A549 (cell line): Measurements from ENCODE around the gene SLC35F3. TPM values are rescaled to one million over a fixed set of nuclear protein-coding genes. Genes with fewer than 3 reads are reported as not detected.

Source experiments
- ATAC-seq, 2 experiments: fragments of 200-7000 bp in 1 of 2; fragments of >200 bp in 1 of 2; cut with Nextera tagmentation in 1 of 2; cut with Tn5 transposase in 1 of 2; 3 replicates each; pipeline versions ENCODE4 v1.8.0 to v1.9.1; 2018 to 2020; ENCODE audit warnings: mild to moderate bottlenecking in 1 of 2, moderate library complexity in 1 of 2
- CTCF ChIA-PET: fragments of 300-600 bp; sonication (Branson Sonifier 250); formaldehyde crosslinking; extraction: SDS; loops from one replicate; lab custom pipeline; 2021; ENCODE audit warnings: antibody characterized with exemption, inconsistent platforms; lab: Yijun Ruan, JAX
- POLR2A ChIA-PET: fragments of 350-600 bp; formaldehyde crosslinking; extraction: SDS; loops from one replicate; lab custom pipeline; 2021; ENCODE audit warnings: antibody characterized with exemption, inconsistent platforms; lab: Yijun Ruan, JAX
- DNase-seq, 2 experiments: peaks; one replicate each; pipeline versions ENCODE4 v3.0.0 to v3.0.0-alpha.2; 2011 to 2016; ENCODE audit warnings: low read depth in 1 of 2, low spot score in 1 of 2
- FAIRE-seq: peaks from 2 replicates; lab custom pipeline; 2011; peaks lifted over from hg19 to GRCh38; lab: Jason Lieb, UNC
- H3K27ac ChIP-seq, 2 experiments: fragments of >200 bp; sonication (Bioruptor Twin); formaldehyde crosslinking; 3 replicates each; pipeline ENCODE4 v1.5.1; 2016 to 2017
- H3K4me1 ChIP-seq: fragments of >200 bp; sonication (Bioruptor Twin); formaldehyde crosslinking; 3 replicates; pipeline ENCODE4 v1.6.1; 2016
- H3K4me2 ChIP-seq: fragments of >200 bp; sonication (Bioruptor Twin); formaldehyde crosslinking; 3 replicates; pipeline ENCODE4 v1.6.1; 2016
- H3K4me3 ChIP-seq: fragments of >200 bp; sonication (Bioruptor Twin); formaldehyde crosslinking; 3 replicates; pipeline ENCODE4 v1.5.1; 2016
- H3K9me3 ChIP-seq: fragments of >200 bp; sonication (Bioruptor Twin); formaldehyde crosslinking; 3 replicates; pipeline ENCODE4 v1.6.1; 2016
- BCL3 ChIP-seq: fragments of >200 bp; sonication (Bioruptor Twin); formaldehyde crosslinking; IDR thresholded peaks from 3 replicates; pipeline ENCODE4 v1.6.1; 2016
- CBX2 ChIP-seq: fragments of 200-600 bp; sonication (generic); IDR thresholded peaks from 2 replicates; pipeline ENCODE4 v1.6.1; 2016; ENCODE audit warnings: low read depth, mild to moderate bottlenecking, borderline replicate concordance
- CEBPB ChIP-seq, 2 experiments: fragments of >200 bp in 1 of 2; sonication (Bioruptor Twin) in 1 of 2; formaldehyde crosslinking in 1 of 2; IDR thresholded peaks; 2 replicates each; pipeline ENCODE4 v1.6.1; 2012 to 2016
- E2F6 ChIP-seq: IDR thresholded peaks from 2 replicates; pipeline ENCODE4 v1.6.1; 2012; ENCODE audit warnings: low read depth, borderline replicate concordance
- EHMT2 ChIP-seq: fragments of 200-600 bp; sonication (generic); IDR thresholded peaks from 2 replicates; pipeline ENCODE4 v1.6.1; 2016; ENCODE audit warnings: antibody characterized with exemption, low read depth, mild to moderate bottlenecking, moderate library complexity
- ELK1 ChIP-seq: fragments of 150-350 bp; IDR thresholded peaks from 2 replicates; pipeline ENCODE4 v1.6.1; 2014; ENCODE audit warnings: low read depth, mild to moderate bottlenecking, low read length
- EP300 ChIP-seq, 2 experiments: fragments of >200 bp; sonication (Bioruptor Twin); formaldehyde crosslinking; IDR thresholded peaks; 2 replicates in 1 of 2; 3 replicates in 1 of 2; pipeline ENCODE4 v1.6.1; 2016 to 2017
- ESRRA ChIP-seq: fragments of 150-350 bp; IDR thresholded peaks from 2 replicates; pipeline ENCODE4 v1.6.1; 2014; ENCODE audit warnings: mild to moderate bottlenecking, low read length, borderline replicate concordance
- FOSL2 ChIP-seq, 2 experiments: fragments of 450-650 bp in 1 of 2; fragments of >200 bp in 1 of 2; sonication (Bioruptor Twin) in 1 of 2; formaldehyde crosslinking; IDR thresholded peaks; 2 replicates each; pipeline versions ENCODE4 v1.5.0 to v1.6.1; 2016 to 2020; ENCODE audit warnings: mild to moderate bottlenecking in 1 of 2, moderate library complexity in 1 of 2
- FOXS1 ChIP-seq: fragments of 250-450 bp; sonication (Bioruptor Pico); IDR thresholded peaks from 2 replicates; pipeline ENCODE4 v1.5.0; 2020; ENCODE audit warnings: mild to moderate bottlenecking, moderate library complexity
- HMGXB4 ChIP-seq: fragments of 250-450 bp; sonication (Bioruptor Pico); IDR thresholded peaks from 2 replicates; pipeline ENCODE4 v1.5.0; 2021; ENCODE audit warnings: mild to moderate bottlenecking, moderate library complexity, borderline replicate concordance
- HOXA7 ChIP-seq: fragments of 250-450 bp; sonication (Bioruptor Pico); IDR thresholded peaks from 2 replicates; pipeline ENCODE4 v1.5.0; 2020; ENCODE audit warnings: mild to moderate bottlenecking, moderate library complexity
- HOXB5 ChIP-seq: fragments of 250-450 bp; sonication (Bioruptor Pico); IDR thresholded peaks from 2 replicates; pipeline ENCODE4 v1.5.0; 2020; ENCODE audit warnings: mild to moderate bottlenecking, moderate library complexity
- JUN ChIP-seq, 2 experiments: fragments of >200 bp; sonication (Bioruptor Twin); formaldehyde crosslinking; IDR thresholded peaks; 2 replicates in 1 of 2; 3 replicates in 1 of 2; pipeline ENCODE4 v1.6.1; 2016 to 2017
- KDM1A ChIP-seq: fragments of 200-600 bp; sonication (generic); IDR thresholded peaks from 2 replicates; pipeline ENCODE4 v1.6.1; 2016; ENCODE audit warnings: low read depth, mild to moderate bottlenecking
- MAZ ChIP-seq: fragments of 150-350 bp; IDR thresholded peaks from 2 replicates; pipeline ENCODE4 v1.6.1; 2014; ENCODE audit warnings: antibody characterized with exemption, low read depth, low read length, borderline replicate concordance
- MYC ChIP-seq: IDR thresholded peaks from 2 replicates; pipeline ENCODE4 v1.6.1; 2012; ENCODE audit warnings: mild to moderate bottlenecking, inconsistent platforms, low read length, improper control_type of control experiment, borderline replicate concordance
- NR3C1 ChIP-seq: fragments of >200 bp; sonication (Bioruptor Twin); formaldehyde crosslinking; IDR thresholded peaks from 3 replicates; pipeline ENCODE4 v1.6.1; 2017
- PBX3 ChIP-seq: IDR thresholded peaks from 2 replicates; pipeline ENCODE4 v1.6.1; 2012
- POLR2AphosphoS2 ChIP-seq: conservative IDR thresholded peaks from 2 replicates; pipeline ENCODE4 v1.6.1; 2012; ENCODE audit warnings: low read length, improper control_type of control experiment, inconsistent platforms
- RARB ChIP-seq: fragments of 250-450 bp; sonication (Bioruptor Pico); IDR thresholded peaks from 2 replicates; pipeline ENCODE4 v1.8.0; 2021; ENCODE audit warnings: mild to moderate bottlenecking, moderate library complexity
- RFX5 ChIP-seq: fragments of 450-650 bp; IDR thresholded peaks from 2 replicates; pipeline ENCODE4 v1.7.1; 2014; ENCODE audit warnings: antibody characterized with exemption, mild to moderate bottlenecking, moderate library complexity
- SMC3 ChIP-seq: fragments of >200 bp; sonication (Bioruptor Twin); formaldehyde crosslinking; IDR thresholded peaks from 3 replicates; pipeline ENCODE4 v1.6.1; 2018; ENCODE audit warnings: inconsistent platforms
- TFCP2L1 ChIP-seq: fragments of 250-450 bp; sonication (Bioruptor Pico); IDR thresholded peaks from 2 replicates; pipeline ENCODE4 v1.5.0; 2021; ENCODE audit warnings: mild to moderate bottlenecking
- TP53 ChIP-seq: fragments of 250-450 bp; sonication (Bioruptor Pico); IDR thresholded peaks from 2 replicates; pipeline ENCODE4 v1.5.0; 2021; ENCODE audit warnings: mild to moderate bottlenecking, moderate library complexity
- USF2 ChIP-seq: fragments of 450-650 bp; IDR thresholded peaks from 2 replicates; pipeline ENCODE4 v1.6.1; 2014; ENCODE audit warnings: antibody characterized with exemption
- ZC3H11A ChIP-seq: fragments of 450-650 bp; IDR thresholded peaks from 2 replicates; pipeline ENCODE4 v1.6.1; 2014; ENCODE audit warnings: antibody characterized with exemption, mild to moderate bottlenecking
- WGBS: methylation state at CpG from one replicate; pipeline ENCODE4 v1.1.6; 2017; ENCODE audit errors: missing lambda C conversion rate; 5-methylcytosine and 5-hydroxymethylcytosine counted together
- polyA plus RNA-seq, 4 experiments: library from polyadenylated mRNA; depleted of rRNA in 3 of 4; stranded (reverse); fragments of >200 nt; fragmentation: RNase III in 1 of 4; extraction: RNeasy Plus Mini Kit Qiagen cat#74134 plus additional on column Dnase treatment in 1 of 4; gene quantifications; 2 replicates in 3 of 4; 3 replicates in 1 of 4; pipeline ENCODE4 v1.2.3, GENCODE V29; 2011 to 2017

SLC35F3 gene
- polyA plus RNA-seq, 2 of the 4 experiments (the other 2 are of a cell fraction), result 5.5 to 7.8 TPM

- CTCF ChIA-PET, result interaction anchor here (0.7 kb wide), 1 partner anchor 63 kb away, joined by 3 read pairs; no protein-coding TSS in a partner anchor
- no peak for FAIRE-seq
- 94% methylated on average over 4 of the region's 4 CpGs for WGBS
Observed at GRCh38 chr1:234018816-234019215, 114.3 kb downstream of the SLC35F3 start.

GRCh38 chr1:234019387-234019786, 114.9 kb downstream of the SLC35F3 start:
- no peak overlapping the region for H3K27ac ChIP-seq
- ATAC-seq (no peak), FAIRE-seq (no peak), DNase-seq (no peak)
- TF ChIP-seq PBX3 (no peak), MAZ (no peak), ZC3H11A (no peak), POLR2AphosphoS2 (no peak), HOXA7 (CRISPR knock-in tag) (no peak), HOXB5 (CRISPR knock-in tag) (no peak), USF2 (no peak), MYC (no peak), NR3C1 (no peak), RARB (no peak)
- no peak overlapping the region for H3K4me2 ChIP-seq
- H3K9me3 ChIP-seq, result no peaks in the 10 kb centered on the region
- no peak overlapping the region for H3K4me3 ChIP-seq
- ChIA-PET CTCF (no interaction called here), POLR2A (no interaction called here)
- WGBS, result 86% methylated on average over 2 of the region's 2 CpGs
- no peaks in the 10 kb centered on the region for H3K4me1 ChIP-seq

More at GRCh38 chr1:234018816-234019215, 114.3 kb downstream of the SLC35F3 start:
- H3K4me3 ChIP-seq, result no peak overlapping the region
- no peak for DNase-seq
- H3K9me3 ChIP-seq, result no peaks in the 10 kb centered on the region
- TF ChIP-seq EHMT2 (no peak), FOXS1 (CRISPR knock-in tag) (no peak), FOSL2 (IDR thresholded peaks at IDR 0.05) (no peak), FOSL2 (CRISPR knock-in tag; IDR thresholded peaks at IDR 0.05) (no peak), SMC3 (no peak), TP53 (CRISPR knock-in tag) (no peak), CBX2 (no peak), HMGXB4 (CRISPR knock-in tag) (no peak), BCL3 (no peak)
- POLR2A ChIA-PET, result no interaction called here
- ATAC-seq, result no peak
- no peak overlapping the region for H3K4me2 ChIP-seq
- no peaks in the 10 kb centered on the region for H3K4me1 ChIP-seq
- no peak overlapping the region for H3K27ac ChIP-seq

GRCh38 chr1:234022302-234022701, 117.8 kb downstream of the SLC35F3 start:
- no peaks in the 10 kb centered on the region for H3K4me1 ChIP-seq
- H3K4me2 ChIP-seq, result no peak overlapping the region
- ChIA-PET CTCF (no interaction called here), POLR2A (no interaction called here)
- H3K9me3 ChIP-seq, result no peaks in the 10 kb centered on the region
- WGBS, result 94% methylated on average over 2 of the region's 2 CpGs
- DNase-seq (no peak), ATAC-seq (no peak), FAIRE-seq (no peak)
- no peak overlapping the region for H3K4me3 ChIP-seq
- H3K27ac ChIP-seq, result no peak overlapping the region
- TF ChIP-seq TFCP2L1 (no peak), ELK1 (no peak), CEBPB (IDR thresholded peaks at IDR 0.05) (no peak), RFX5 (no peak), KDM1A (no peak), EP300 (IDR thresholded peaks at IDR 0.05) (no peak), ESRRA (no peak), BCL3 (no peak), CBX2 (no peak), JUN (IDR thresholded peaks at IDR 0.05) (no peak), E2F6 (no peak)
